ENCODE results near the gene ZNF750.

The ZNF750 gene

GRCh38 chr17:82838386-82839063 lies 1.3 kb downstream of the ZNF750 start:
- TF ChIP-seq, protein P1, sequence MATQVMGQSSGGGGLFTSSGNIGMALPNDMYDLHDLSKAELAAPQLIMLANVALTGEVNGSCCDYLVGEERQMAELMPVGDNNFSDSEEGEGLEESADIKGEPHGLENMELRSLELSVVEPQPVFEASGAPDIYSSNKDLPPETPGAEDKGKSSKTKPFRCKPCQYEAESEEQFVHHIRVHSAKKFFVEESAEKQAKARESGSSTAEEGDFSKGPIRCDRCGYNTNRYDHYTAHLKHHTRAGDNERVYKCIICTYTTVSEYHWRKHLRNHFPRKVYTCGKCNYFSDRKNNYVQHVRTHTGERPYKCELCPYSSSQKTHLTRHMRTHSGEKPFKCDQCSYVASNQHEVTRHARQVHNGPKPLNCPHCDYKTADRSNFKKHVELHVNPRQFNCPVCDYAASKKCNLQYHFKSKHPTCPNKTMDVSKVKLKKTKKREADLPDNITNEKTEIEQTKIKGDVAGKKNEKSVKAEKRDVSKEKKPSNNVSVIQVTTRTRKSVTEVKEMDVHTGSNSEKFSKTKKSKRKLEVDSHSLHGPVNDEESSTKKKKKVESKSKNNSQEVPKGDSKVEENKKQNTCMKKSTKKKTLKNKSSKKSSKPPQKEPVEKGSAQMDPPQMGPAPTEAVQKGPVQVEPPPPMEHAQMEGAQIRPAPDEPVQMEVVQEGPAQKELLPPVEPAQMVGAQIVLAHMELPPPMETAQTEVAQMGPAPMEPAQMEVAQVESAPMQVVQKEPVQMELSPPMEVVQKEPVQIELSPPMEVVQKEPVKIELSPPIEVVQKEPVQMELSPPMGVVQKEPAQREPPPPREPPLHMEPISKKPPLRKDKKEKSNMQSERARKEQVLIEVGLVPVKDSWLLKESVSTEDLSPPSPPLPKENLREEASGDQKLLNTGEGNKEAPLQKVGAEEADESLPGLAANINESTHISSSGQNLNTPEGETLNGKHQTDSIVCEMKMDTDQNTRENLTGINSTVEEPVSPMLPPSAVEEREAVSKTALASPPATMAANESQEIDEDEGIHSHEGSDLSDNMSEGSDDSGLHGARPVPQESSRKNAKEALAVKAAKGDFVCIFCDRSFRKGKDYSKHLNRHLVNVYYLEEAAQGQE (IDR thresholded peaks at IDR 0.05; ENCODE audit: insufficient read depth in 1 of 2, low read depth in 2 of 2, low read length in 2 of 2) = no peak
- TF ChIP-seq POLR2AphosphoS5 (IDR thresholded peaks at IDR 0.05; ENCODE audit: low read depth, low read length) = no peak
- TF ChIP-seq FOXP2 (optimal IDR thresholded peaks at IDR 0.05; ENCODE audit: borderline replicate concordance, extremely low read depth, extremely low read length, insufficient read depth) = no peak
- TF ChIP-seq TAF1 (IDR thresholded peaks at IDR 0.05; ENCODE audit: borderline replicate concordance, insufficient read depth, low read length) = no peak
- TF ChIP-seq SIN3A (IDR thresholded peaks at IDR 0.05; ENCODE audit: borderline replicate concordance, insufficient read depth, low read length) = no peak

DNA sequence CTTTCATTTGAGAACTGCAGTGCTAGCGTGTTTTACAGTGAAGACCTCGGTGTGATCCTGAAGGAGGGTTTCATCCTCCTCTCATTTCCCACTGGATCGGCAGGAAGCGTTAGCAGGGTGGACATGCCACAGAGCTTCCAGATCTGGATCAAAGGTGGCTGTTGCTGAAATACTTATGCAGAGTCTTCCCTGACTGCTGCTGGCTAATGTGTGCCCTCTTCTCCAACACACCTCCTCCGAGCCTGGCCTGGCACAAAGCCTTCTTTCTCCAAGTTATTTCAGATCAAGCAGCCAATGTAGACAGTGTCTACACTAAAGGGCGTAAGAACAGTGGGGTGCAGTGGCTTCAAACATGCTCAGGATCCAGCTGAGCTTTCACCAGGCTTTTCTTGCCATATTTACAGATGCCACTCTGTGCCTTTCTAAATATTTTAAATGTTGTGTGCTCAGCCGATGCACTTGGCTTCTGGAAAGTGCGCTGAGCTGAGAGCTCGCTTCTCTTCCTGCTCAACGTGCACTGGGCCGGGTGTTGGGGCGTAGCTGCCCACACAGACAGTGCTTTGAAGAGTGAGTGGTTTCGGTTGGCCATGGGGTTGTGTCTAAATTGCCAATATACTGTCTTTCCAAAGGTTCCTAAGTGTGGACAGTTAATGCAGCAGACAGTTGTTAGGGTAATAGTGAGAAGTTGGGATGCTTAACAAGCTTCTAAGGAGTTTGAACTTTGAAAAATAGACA lies 2.1 kb downstream of the ZNF750 start:
- TF ChIP-seq, protein P1 (IDR thresholded peaks at IDR 0.05; ENCODE audit: insufficient read depth in 1 of 2, low read depth in 2 of 2, low read length in 2 of 2) = no peak
- no peak for TF ChIP-seq POLR2AphosphoS5 (IDR thresholded peaks at IDR 0.05; ENCODE audit: low read depth, low read length)
- no peak for TF ChIP-seq SIN3A (IDR thresholded peaks at IDR 0.05; ENCODE audit: borderline replicate concordance, insufficient read depth, low read length)
- TF ChIP-seq TAF1 (IDR thresholded peaks at IDR 0.05; ENCODE audit: borderline replicate concordance, insufficient read depth, low read length) = no peak
- TF ChIP-seq FOXP2 (optimal IDR thresholded peaks at IDR 0.05; ENCODE audit: borderline replicate concordance, extremely low read depth, extremely low read length, insufficient read depth) = no peak

DNA sequence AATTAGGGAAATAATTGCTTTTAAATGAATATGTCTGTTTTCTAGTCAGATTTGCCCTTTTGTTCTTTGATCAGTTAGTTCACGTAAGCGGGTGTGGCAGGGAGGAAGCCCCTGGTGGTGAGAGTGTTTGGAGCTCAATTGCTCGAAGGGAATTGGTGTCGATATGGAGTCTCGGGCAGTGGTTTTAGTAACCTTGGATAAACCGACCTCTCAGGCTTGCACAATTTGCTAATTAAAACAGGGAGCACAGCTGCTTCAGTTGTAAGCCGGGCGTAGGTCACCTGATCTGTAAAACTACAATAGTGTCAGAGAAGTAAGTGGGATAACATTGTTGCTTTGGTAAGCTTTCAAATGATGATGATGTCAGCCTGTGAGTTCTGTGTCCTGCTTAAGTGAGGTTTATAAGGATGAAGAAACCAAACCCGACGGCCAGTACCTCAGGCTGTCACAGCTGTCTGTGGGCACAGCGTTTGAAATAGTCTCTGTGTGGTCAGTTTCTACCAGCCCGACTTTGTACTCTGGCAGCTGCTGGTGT lies 2.9 kb downstream of the ZNF750 start:
- no peak for TF ChIP-seq SIN3A (IDR thresholded peaks at IDR 0.05; ENCODE audit: borderline replicate concordance, insufficient read depth, low read length)
- no peak for TF ChIP-seq POLR2AphosphoS5 (IDR thresholded peaks at IDR 0.05; ENCODE audit: low read depth, low read length)
- no peak for TF ChIP-seq FOXP2 (optimal IDR thresholded peaks at IDR 0.05; ENCODE audit: borderline replicate concordance, extremely low read depth, extremely low read length, insufficient read depth)
- no peak for TF ChIP-seq TAF1 (IDR thresholded peaks at IDR 0.05; ENCODE audit: borderline replicate concordance, insufficient read depth, low read length)
- TF ChIP-seq, protein P1 (IDR thresholded peaks at IDR 0.05; ENCODE audit: insufficient read depth in 1 of 2, low read depth in 2 of 2, low read length in 2 of 2) = no peak

- no peak for TF ChIP-seq SIN3A (IDR thresholded peaks at IDR 0.05; ENCODE audit: borderline replicate concordance, insufficient read depth, low read length)
- TF ChIP-seq FOXP2 (optimal IDR thresholded peaks at IDR 0.05; ENCODE audit: borderline replicate concordance, extremely low read depth, extremely low read length, insufficient read depth) = no peak
- TF ChIP-seq, protein P1 (IDR thresholded peaks at IDR 0.05; ENCODE audit: insufficient read depth in 1 of 2, low read depth in 2 of 2, low read length in 2 of 2) = no peak
- TF ChIP-seq TAF1 (IDR thresholded peaks at IDR 0.05; ENCODE audit: borderline replicate concordance, insufficient read depth, low read length) = no peak
- no peak for TF ChIP-seq POLR2AphosphoS5 (IDR thresholded peaks at IDR 0.05; ENCODE audit: low read depth, low read length)
These were observed 3.9 kb downstream of the ZNF750 start for GRCh38 chr17:82835766-82836512.
